ENCODE results near the gene MTAP.
A peak's percentile ranks its signal among the peaks of the same experiment; 100 is the strongest.
"Not testable (repeated sequence)": the region's sequence is repeated elsewhere in the genome, so short reads cannot be mapped to it uniquely, and the experiment has no call there.

Gene MTAP

GRCh38 chr9:21923694-21924093 lies 121.3 kb downstream of the MTAP start:
- DNase-seq, result no peak

DNA sequence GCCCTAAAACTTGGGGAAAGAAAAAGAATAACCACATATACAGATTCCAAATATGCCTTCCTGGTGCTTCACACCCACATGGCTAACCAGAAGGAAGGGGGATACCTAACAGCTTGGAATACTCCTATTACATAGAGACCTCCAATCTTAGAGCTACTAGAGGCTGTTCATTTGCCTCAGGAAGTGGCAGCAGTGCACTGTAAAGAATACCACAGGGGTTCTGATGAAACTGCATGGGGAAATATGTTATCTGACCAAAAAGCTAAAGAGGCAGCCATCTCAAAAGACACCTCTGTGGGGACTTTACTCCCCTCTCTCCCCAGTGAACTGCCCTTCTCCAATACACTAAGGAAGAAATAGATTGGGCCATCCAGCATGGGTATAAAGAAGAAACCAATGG lies 125.3 kb downstream of the MTAP start:
- no peak for DNase-seq

DNA sequence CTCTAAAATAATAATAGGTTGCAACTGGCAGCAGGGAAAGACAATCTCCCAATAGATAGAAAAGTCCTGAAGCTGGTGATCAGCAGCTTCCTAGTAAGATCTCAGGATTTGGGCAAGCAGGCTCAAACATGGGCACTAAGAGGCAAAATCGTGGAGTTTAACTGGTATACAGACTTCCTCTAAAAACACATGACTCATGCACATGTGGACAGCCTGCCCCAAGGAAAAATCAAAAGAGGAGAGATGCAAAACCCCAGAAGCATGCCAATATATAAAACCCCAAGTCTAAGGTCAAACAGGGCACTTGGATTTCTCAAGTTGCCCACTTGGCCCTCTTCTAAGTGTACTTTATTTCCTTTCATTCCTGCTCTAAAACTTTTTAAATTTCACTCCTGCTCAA lies 129.0 kb downstream of the MTAP start:
- no peak for DNase-seq

DNA sequence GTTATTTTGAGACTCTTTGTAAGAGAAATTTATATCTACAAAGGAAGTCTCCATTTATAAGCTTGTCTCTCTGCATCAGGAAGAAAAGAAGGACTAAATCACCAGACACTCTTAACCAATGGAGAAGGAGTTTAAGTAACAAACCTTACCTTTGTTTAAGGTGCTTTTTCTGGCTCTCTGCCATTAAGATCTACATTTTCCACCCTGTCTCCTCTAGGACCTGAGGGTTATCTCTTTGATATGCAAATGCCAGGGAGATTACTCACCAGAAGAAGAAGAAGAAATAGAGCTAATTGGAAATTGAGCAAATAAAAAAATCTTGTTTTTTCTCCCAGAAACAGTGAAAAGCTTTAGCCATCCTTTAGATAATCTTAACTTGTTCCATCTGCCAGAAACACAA lies 130.8 kb downstream of the MTAP start:
- no peak for DNase-seq

DNA sequence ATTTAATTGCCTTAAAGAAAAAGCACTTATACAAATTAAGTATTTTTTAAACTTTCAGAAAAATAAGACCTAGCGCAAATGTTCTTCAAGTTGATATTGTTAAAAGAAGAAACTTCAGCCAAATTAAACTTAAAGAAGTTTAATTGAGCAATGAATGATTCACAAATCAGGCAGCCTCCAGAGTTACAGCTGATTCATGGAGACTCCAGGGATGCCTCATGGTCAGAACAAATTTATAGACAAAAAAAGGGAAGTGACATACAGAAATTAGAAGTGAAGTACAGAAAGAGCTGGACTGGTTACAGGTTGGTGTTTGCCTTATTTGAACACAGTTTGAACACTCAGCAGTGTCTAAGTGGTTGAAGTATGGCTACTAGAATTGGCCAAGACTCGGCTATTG lies 131.4 kb downstream of the MTAP start:
- DNase-seq, result peak; percentile 41

DNA sequence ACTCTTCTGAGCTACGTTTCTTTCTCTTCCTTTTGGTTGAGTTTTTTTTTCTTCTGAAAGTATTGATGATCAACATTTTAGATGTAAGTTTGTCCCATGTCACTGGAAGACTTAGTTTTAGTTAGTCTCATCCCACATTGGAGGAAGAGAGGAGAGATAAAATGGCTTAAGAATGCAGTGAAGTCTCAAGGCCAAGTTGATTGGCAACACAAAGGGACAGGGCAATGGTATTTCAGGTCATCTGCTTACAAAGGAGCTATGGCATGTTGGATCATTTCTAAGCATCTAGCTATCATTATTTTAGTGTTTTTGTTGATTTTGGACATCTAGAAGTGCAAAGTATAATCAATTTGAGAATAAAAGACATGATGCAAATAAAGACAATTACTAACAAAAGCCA lies 133.2 kb downstream of the MTAP start:
- DNase-seq, result no peak

DNA sequence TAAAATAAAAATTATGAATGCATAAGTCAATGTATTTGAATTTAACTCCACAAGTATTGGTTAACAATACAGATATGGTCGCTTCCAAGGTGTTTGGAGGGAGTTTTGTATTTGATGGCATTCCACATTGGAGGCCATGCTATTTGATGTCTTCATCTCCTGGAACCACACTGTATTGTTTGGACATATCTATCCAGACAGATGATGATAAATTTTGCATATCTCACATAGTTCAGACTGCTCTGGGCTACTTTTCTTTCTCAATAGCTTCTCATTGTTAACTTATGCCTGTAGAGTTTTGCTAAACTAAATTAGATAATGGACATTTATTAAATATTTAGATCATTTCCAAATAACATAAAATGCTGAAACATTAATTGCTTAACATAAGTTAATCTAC lies 133.7 kb downstream of the MTAP start:
- DNase-seq, result peak; percentile 2

- DNase-seq, result no peak
Observed at GRCh38 chr9:21941337-21941995, 139.0 kb downstream of the MTAP start.

DNA sequence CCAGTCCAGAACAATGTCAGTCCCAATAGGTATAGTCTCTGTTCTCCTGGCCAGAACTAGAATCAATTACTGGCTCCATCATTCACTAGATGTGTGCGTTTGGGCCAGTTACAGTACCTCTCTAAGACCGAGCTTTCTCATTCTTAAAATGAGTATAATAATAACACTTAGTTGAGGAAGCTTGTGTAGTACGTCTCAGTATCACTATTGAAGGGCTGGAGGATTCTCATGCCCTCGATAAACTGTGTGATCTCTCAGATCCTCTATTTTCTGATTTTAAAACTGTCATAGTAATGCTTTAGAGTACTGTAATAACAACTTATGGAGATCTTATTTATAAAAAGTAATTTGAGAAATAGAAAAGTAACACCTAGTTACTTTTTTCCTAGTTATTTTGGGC lies 141.0 kb downstream of the MTAP start:
- DNase-seq, result no peak

DNA sequence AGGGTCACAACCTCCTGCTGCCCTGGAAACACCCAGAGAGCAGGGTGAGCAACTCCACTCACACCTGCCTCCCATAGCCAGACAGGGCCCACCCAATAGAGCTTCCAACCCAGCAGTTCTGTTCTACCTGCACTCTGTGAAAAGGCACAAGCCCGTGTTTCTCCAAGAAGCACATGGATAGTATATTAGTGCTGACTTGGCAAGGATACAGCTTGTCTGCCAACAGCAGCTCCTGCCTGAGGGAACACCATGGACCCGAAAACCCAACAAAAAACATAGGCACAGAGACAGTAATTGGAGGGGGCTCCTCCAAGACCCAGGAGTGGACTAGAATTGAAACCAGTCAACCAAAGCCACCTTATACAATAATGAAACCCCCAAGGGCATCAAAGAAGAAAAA lies 143.2 kb downstream of the MTAP start:
- no peak for DNase-seq

GRCh38 chr9:21958833-21959232 lies 156.4 kb downstream of the MTAP start:
- DNase-seq, result no peak

DNA sequence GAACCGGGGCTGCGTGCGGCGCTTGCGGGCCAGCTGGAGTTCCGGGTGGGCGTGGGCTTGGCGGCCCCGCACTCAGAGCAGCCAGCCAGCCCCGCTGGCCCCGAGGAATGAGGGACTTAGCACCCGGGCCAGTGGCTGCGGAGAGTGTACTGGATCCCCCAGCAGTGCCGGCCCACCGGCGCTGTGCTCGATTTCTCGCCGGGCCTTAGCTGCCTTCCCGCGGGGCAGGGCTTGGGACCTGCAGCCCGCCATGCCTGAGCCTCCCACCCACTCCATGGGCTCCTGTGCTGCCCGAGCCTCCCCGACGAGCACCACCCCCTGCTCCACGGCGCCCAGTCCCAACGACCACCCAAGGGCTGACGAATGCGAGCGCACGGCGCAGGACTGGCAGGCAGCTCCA lies 156.8 kb downstream of the MTAP start:
- DNase-seq, result not testable (repeated sequence)

DNA sequence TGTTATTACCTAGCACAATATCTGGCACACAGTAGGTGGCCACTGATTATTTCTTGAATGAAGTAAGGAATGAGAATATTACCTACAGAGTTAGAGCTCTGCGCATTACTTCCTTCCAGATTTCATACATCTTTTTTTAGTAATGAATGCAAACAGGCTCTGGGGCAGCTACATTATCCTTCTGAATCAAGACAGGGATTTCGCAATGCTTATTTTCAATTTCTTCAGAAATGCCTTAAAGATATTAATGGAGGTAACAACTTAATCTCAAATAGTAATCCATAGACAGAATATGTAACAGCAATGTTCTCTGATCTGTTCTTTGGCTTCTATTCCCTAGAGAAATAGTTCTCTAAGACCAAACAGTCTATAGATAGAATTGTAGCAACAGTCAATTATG lies 159.1 kb downstream of the MTAP start:
- no peak for DNase-seq

GRCh38 chr9:21964925-21965385 lies 162.5 kb downstream of the MTAP start:
- no peak for DNase-seq

- DNase-seq, result peak; percentile 74
Observed at GRCh38 chr9:21965401-21965951, 163.0 kb downstream of the MTAP start.

DNA sequence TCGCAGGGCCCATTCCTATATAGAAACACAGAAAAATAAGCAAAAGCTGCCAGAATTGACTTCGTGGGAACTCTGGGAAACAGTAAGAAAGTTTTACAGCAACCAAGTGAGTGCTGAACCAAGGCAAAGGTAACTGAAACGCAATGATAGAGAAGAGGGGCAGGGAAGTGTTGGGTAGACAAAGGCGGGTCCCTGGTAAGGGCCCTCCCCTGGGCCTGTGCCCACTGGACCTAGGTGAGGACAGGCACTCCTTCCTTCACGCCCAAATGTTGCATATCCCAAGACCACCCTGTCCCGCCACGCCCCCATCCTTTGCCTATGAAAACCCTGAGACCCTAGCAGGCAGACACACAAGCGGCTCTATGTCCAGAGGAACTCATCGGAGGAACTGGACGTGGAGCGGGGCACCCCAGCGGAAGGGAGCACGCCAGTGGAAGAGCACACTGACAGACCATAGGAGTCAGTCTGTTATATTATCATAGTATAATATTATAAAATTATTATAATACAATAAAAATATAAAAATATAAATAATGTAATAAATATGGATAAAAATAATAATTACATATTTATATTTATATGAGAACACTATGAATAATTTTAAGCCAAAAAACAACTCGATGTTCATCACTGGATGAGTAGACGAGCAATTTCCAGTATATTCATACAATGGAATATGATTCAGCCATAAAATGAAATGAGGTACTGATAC lies 163.9 kb downstream of the MTAP start:
- DNase-seq, result no peak

- no peak for DNase-seq
Observed at GRCh38 chr9:21967169-21967568, 164.7 kb downstream of the MTAP start.

GRCh38 chr9:21967702-21968101 lies 165.3 kb downstream of the MTAP start:
- DNase-seq, result no peak

DNA sequence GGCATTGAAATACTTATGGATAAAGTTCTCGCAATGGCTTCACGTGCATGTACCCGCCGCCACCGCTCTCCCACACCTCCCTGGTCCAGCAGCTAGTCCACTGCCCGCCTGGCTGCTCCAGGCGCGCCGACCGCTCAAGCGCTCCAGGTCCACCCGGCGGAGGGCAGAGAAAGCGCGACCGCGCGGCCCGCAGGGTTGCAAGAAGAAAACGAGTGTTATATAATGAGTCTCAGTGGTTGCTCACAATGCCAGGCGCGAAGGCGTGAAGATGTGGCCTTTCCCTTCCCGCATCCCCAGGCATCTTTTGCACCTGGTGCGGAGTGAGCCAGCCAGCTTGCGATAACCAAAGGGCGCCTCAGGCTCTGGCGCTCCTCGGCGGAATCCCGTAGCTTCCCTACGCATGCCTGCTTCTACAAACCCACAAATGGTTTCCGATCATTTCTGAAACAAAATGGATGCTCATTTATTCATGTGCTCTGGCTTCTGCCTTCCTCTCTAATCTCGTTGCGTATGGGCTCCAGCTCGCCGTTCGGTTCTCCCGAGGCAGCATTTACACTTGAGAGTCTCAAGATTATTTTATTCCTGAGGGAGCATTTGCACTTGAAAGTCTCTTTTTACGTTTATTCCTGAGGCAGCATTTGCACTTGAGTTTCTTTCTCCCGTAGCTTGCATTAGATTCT lies 166.0 kb downstream of the MTAP start:
- peak; percentile 17 for DNase-seq

- no peak for DNase-seq
Observed at GRCh38 chr9:21969011-21969940, 166.8 kb downstream of the MTAP start.

DNA sequence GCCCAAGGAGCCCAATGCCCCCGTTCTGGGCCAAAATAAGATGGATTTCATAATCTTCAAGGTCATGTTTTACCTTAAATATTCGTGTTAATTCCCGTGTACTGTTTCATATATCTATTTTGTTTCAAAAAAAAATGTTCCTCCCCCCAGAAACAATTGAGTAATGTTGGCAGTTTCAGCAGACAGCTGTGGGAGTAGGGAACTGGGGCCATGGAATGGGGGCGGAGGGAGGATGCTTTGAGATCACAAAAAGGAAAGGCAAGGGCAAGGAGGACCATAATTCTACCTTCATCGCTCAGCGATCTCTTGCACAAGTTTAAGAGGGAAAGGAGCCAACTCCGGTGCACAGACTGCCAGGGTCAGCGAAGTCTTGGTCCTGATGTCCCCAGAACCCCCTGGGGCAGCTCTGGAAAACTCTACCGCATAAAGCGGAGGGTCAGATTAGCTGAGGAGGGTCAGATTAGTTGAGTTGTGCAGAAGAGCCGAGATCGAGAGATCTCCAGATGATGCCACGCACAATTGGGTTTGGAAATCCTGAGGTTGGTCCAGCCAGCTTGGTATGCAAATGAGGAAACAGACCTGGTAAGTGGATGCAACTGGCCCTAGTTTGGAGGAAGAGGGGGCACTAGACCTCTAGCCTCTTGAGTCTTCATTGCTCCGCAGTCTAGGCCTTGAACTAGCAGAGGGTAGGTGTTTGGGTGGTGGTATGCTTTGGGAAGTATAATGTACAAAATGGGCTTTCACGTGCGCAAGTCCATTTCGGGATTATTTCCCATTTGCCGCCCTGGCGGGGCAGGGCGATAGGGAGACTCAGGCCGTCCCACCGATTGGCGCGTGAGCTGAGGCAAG lies 167.7 kb downstream of the MTAP start:
- DNase-seq, result no peak

Measured in fibroblast of skin of abdomen (primary cell).